ENCODE results near the gene MARS2.
"Not testable (repeated sequence)": the region's sequence is repeated elsewhere in the genome, so short reads cannot be mapped to it uniquely, and the experiment has no call there.

Gene MARS2

GRCh38 chr2:197707316-197708213 lies 2.4 kb downstream of the MARS2 start:
- DNase-seq = no peak

- no peak for DNase-seq
These were observed 3.2 kb downstream of the MARS2 start for GRCh38 chr2:197708331-197708730.

GRCh38 chr2:197709140-197709539 lies 4.0 kb downstream of the MARS2 start:
- DNase-seq = not testable (repeated sequence)

GRCh38 chr2:197710424-197711042 lies 5.4 kb downstream of the MARS2 start:
- DNase-seq = no peak

GRCh38 chr2:197711578-197711977 lies 6.4 kb downstream of the MARS2 start:
- no peak for DNase-seq

GRCh38 chr2:197713271-197713670 lies 8.1 kb downstream of the MARS2 start:
- DNase-seq = no peak

GRCh38 chr2:197717863-197718262 lies 12.7 kb downstream of the MARS2 start:
- DNase-seq = no peak

- no peak for DNase-seq
These were observed 21.8 kb downstream of the MARS2 start for GRCh38 chr2:197727011-197727410.

GRCh38 chr2:197728555-197729544 lies 23.7 kb downstream of the MARS2 start:
- DNase-seq = not testable (repeated sequence)

- DNase-seq = no peak
These were observed 35.0 kb downstream of the MARS2 start for GRCh38 chr2:197740200-197740599.
